Astrocyte of the cerebellum (primary cell): ENCODE results near the gene HDAC4.

ENCODE experiments used
- DNase-seq: peaks from one replicate; pipeline ENCODE4 v3.0.0-alpha.2; 2011; ENCODE audit warnings: low read depth
- H3K4me3 ChIP-seq: 2 replicates; pipeline ENCODE4 v1.5.1; 2011; ENCODE audit warnings: mild to moderate bottlenecking, low read depth, low read length, moderate library complexity
- CTCF ChIP-seq: IDR thresholded peaks from 2 replicates; pipeline ENCODE4 v1.5.1; 2012; ENCODE audit warnings: low read length, low read depth, moderate library complexity, mild to moderate bottlenecking; ENCODE audit errors: missing control alignments
- in situ Hi-C: cut with HindIII; loops from 2 replicates; pipeline ENCODE4 v1.10.0; 2017; ENCODE audit warnings: low sequenced_read_pairs

HDAC4 gene

GRCh38 chr2:239275044-239275685 lies 125.7 kb downstream of the HDAC4 start:
- no peak for TF ChIP-seq CTCF
- DNase-seq: peak; percentile 94

GRCh38 chr2:239274391-239275043 lies 126.3 kb downstream of the HDAC4 start:
- in situ Hi-C loops: no loop called here
- peak; percentile 75 for DNase-seq
- H3K4me3 ChIP-seq: no peak overlapping the region
- TF ChIP-seq CTCF: no peak

More at GRCh38 chr2:239275044-239275685, 125.7 kb downstream of the HDAC4 start:
- no peak overlapping the region for H3K4me3 ChIP-seq
- in situ Hi-C loops: no loop called here

- no peak overlapping the region for H3K4me3 ChIP-seq
- DNase-seq: no peak
- in situ Hi-C loops: no loop called here
- no peak for TF ChIP-seq CTCF
Measured at GRCh38 chr2:239273280-239274234, 127.3 kb downstream of the HDAC4 start.

GRCh38 chr2:239272626-239273025 lies 128.2 kb downstream of the HDAC4 start:
- TF ChIP-seq CTCF: no peak
- in situ Hi-C loops: no loop called here
- DNase-seq: no peak
- H3K4me3 ChIP-seq: no peak overlapping the region

- in situ Hi-C loops: no loop called here
- no peak for DNase-seq
- no peak overlapping the region for H3K4me3 ChIP-seq
- TF ChIP-seq CTCF: no peak
Measured at GRCh38 chr2:239271882-239272281, 128.9 kb downstream of the HDAC4 start.

- DNase-seq: no peak
- no peak overlapping the region for H3K4me3 ChIP-seq
- TF ChIP-seq CTCF: no peak
- in situ Hi-C loops: no loop called here
Measured at GRCh38 chr2:239271471-239271870, 129.3 kb downstream of the HDAC4 start.
